GM13976 (cell line): Measurements from ENCODE around the gene SLC6A14.

Experiments
- DNase-seq: peaks from one replicate; pipeline ENCODE4 v3.0.0; 2012; ENCODE audit warnings: low spot score
- in situ Hi-C: fragments of 300-500 bp; cut with MboI; formaldehyde crosslinking; loops from one replicate; pipeline ENCODE4 v1.12.0; 2022; ENCODE audit warnings: low sequenced_read_pairs, mixed read lengths, inconsistent platforms; ENCODE audit not compliant: unreplicated experiment
- TF ChIP-seq, protein P1 (sequence below): IDR thresholded peaks from 2 replicates; pipeline ENCODE4 v1.5.1; 2012; ENCODE audit warnings: borderline replicate concordance, mild to moderate bottlenecking; ENCODE audit not compliant: insufficient read depth; ENCODE audit errors: extremely low read depth, missing control alignments, control extremely low read depth

The SLC6A14 gene

GRCh38 chrX:116436358-116436816 is at the start of gene SLC6A14:
TSS of gene SLC6A14 (plus strand) at chrX:116436606. CDS start at chrX:116436710, 104 bp downstream.
- in situ Hi-C loops, result no loop called here
- TF ChIP-seq, protein P1, sequence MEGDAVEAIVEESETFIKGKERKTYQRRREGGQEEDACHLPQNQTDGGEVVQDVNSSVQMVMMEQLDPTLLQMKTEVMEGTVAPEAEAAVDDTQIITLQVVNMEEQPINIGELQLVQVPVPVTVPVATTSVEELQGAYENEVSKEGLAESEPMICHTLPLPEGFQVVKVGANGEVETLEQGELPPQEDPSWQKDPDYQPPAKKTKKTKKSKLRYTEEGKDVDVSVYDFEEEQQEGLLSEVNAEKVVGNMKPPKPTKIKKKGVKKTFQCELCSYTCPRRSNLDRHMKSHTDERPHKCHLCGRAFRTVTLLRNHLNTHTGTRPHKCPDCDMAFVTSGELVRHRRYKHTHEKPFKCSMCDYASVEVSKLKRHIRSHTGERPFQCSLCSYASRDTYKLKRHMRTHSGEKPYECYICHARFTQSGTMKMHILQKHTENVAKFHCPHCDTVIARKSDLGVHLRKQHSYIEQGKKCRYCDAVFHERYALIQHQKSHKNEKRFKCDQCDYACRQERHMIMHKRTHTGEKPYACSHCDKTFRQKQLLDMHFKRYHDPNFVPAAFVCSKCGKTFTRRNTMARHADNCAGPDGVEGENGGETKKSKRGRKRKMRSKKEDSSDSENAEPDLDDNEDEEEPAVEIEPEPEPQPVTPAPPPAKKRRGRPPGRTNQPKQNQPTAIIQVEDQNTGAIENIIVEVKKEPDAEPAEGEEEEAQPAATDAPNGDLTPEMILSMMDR, result no peak
- DNase-seq, result no peak

DNA sequence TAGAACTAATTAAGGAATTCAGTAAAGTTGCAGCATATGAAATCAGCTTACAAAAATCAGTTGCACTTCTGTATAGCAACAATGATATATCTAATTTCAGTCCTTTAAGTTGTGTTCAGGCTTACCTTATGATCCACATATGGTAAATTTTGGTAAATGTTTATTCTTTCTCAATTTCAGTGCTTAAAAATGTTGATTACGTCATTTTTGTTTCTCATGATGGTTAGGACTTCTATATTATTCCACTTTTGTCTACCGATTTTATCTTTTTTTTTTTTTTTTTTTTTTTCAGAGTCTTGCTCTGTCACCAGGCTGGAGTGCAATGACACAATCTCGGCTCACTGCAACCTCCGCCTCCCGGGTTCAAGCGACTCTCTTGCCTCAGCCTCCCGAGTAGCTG is 40.7 kb upstream of the SLC6A14 start:
- TF ChIP-seq, protein P1, result no peak
- in situ Hi-C loops, result no loop called here
- DNase-seq, result no peak

- DNase-seq, result no peak
- in situ Hi-C loops, result no loop called here
- TF ChIP-seq, protein P1, result no peak
Observed at GRCh38 chrX:116399681-116400080, 36.7 kb upstream of the SLC6A14 start.

DNA sequence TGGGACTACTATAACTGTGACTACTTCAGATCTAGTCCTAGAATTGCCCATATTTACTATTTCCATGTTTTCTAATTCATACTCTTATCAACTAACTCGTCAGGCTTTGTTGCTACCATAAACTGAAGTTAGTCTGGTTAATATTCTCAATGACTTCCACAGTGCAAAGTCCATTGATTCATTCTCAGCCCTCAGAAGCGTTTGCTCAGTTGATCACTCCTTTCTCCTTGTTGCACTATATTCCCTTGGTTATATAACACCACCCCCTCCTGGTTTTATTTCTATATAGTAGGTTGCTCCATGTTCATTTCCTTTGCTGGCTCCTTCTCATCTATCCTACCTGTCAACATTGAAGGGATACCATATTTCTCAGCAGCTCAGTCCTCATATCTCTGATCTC is 27.2 kb upstream of the SLC6A14 start:
- in situ Hi-C loops, result no loop called here
- TF ChIP-seq, protein P1, result no peak
- DNase-seq, result no peak

DNA sequence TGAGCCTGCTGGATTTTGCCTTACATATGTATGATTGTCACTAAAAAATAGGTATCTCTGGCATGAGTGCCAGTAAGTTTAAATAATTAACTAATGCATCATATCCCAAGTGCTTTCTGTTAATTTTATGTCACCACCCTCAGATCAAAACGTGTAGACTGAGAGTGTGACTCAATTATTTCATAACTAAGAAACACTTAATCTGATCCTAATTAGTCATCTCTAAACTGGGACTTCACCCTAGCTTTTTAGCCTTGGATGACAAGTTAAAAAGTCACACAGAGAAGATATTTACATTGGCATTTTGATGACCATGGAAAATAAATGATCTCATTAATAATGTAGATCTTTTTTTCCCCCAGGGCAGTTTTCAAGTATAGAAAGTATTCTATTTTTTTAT is 23.1 kb upstream of the SLC6A14 start:
- TF ChIP-seq, protein P1, result no peak
- DNase-seq, result no peak

DNA sequence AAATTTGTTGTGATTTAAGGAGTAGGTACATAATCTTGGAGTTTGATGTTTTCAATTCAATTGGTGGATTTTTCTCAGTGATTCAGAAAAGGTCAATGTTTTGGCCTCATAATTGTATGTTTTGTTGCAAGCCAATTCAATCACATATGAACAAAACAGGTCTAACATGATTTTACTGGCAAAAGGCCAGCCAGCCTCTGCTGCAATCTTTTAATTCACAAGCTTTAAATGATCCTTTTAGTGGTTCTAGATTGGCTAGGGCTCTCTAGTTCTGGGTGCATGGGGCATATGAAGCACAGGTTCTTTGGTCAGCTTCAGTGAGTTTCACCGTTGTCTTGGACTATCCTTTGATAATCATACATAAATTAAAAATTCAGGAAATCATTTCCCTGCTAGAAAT is 19.2 kb upstream of the SLC6A14 start:
- TF ChIP-seq, protein P1, result no peak
- in situ Hi-C loops, result no loop called here
- DNase-seq, result no peak

More for the DNA sequence above, 23.1 kb upstream of the SLC6A14 start:
- in situ Hi-C loops, result no loop called here

- in situ Hi-C loops, result no loop called here
Observed at GRCh38 chrX:116417968-116418367, 18.4 kb upstream of the SLC6A14 start.

More at GRCh38 chrX:116417968-116418367, 18.4 kb upstream of the SLC6A14 start:
- TF ChIP-seq, protein P1, result no peak
- no peak for DNase-seq
